Parietal lobe (tissue), 1 donor: ENCODE data around the gene MICALL1. TPM values are rescaled to one million over a fixed set of nuclear protein-coding genes. Genes with fewer than 3 reads are reported as not detected.

Experiments
- total RNA-seq: library from RNA; depleted of rRNA; stranded (reverse); fragments of >200 nt; gene quantifications from one replicate; pipeline ENCODE4 v1.2.3, GENCODE V29; 2014

MICALL1 gene
- 38.8 TPM for total RNA-seq

GRCh38 chr22:37905534-37906363 is at the start of gene MICALL1:
Gene MICALL1, plus strand, starts transcription at chr22:37906297. Its CDS starts 126 bp downstream, at chr22:37906423.

GRCh38 chr22:37953437-37954179 is 47.5 kb downstream of the MICALL1 start, which contains the start of the genes C22orf23 and POLR2F:
Gene C22orf23, minus strand, starts transcription at chr22:37953601. Its CDS starts 452 bp downstream, at chr22:37953149.
Gene POLR2F, plus strand, starts transcription at chr22:37953699. Its CDS starts 89 bp downstream, at chr22:37953788.

GRCh38 chr22:37983860-37984791 is 78.0 kb downstream of the MICALL1 start, which contains the start of gene SOX10:
Gene SOX10, minus strand, starts transcription at chr22:37984555. Its CDS starts 771 bp downstream, at chr22:37983784.

Other genes starting within 250 kb of the MICALL1 start
- gene PDXP, start 247.6 kb upstream of the MICALL1 start, total RNA-seq, result 42.6 TPM
- 69.8 TPM for gene LGALS1, start 230.7 kb upstream of the MICALL1 start, total RNA-seq
- gene NOL12, start 220.0 kb upstream of the MICALL1 start, total RNA-seq, result 16.3 TPM
- gene TRIOBP, start 209.2 kb upstream of the MICALL1 start, total RNA-seq, result 35.7 TPM
- 7.5 TPM for gene GCAT, start 98.4 kb upstream of the MICALL1 start, total RNA-seq
- gene GALR3, start 82.9 kb upstream of the MICALL1 start, total RNA-seq, result not detected
- gene ANKRD54, start 62.0 kb upstream of the MICALL1 start, total RNA-seq, result 26.3 TPM
- 599 TPM for gene EIF3L, start 56.9 kb upstream of the MICALL1 start, total RNA-seq
- gene C22orf23, start 47.3 kb downstream of the MICALL1 start, total RNA-seq, result 0.63 TPM
- gene POLR2F, start 47.4 kb downstream of the MICALL1 start, total RNA-seq, result 44.8 TPM
- gene SOX10, start 78.3 kb downstream of the MICALL1 start, total RNA-seq, result 3.4 TPM
- 34.4 TPM for gene PICK1, start 151.1 kb downstream of the MICALL1 start, total RNA-seq
- 1.3 TPM for gene SLC16A8, start 177.9 kb downstream of the MICALL1 start, total RNA-seq
- gene BAIAP2L2, start 204.4 kb downstream of the MICALL1 start, total RNA-seq, result 0.31 TPM